Stimulated activated CD4-positive, alpha-beta T cell treated with anti-CD3 and anti-CD28 coated beads, Interleukin-15, amount 100 ng/mL, for 1 hour (primary cell): Measurements from ENCODE around the gene MTHFD1L.

ENCODE experiments used
- DNase-seq, 2 donors: peaks; one replicate each; pipeline ENCODE4 v3.0.0-alpha.2; 2020; ENCODE audit warnings: low read depth in 1 of 2, low spot score in 1 of 2

The MTHFD1L gene

GRCh38 chr6:150931405-150931804, 65.9 kb downstream of the MTHFD1L start:
- DNase-seq, result no peak

GRCh38 chr6:150932996-150933395, 67.5 kb downstream of the MTHFD1L start:
- DNase-seq, result no peak

GRCh38 chr6:150934380-150934779, 68.9 kb downstream of the MTHFD1L start:
- no peak for DNase-seq

GRCh38 chr6:150936021-150936555, 70.6 kb downstream of the MTHFD1L start:
- DNase-seq, result no peak

- no peak for DNase-seq
These were observed 71.8 kb downstream of the MTHFD1L start for GRCh38 chr6:150937132-150937906.

- no peak for DNase-seq
These were observed 73.9 kb downstream of the MTHFD1L start for GRCh38 chr6:150939399-150939798.

- DNase-seq, result no peak
These were observed 75.4 kb downstream of the MTHFD1L start for GRCh38 chr6:150940941-150941340.

GRCh38 chr6:150949526-150949925, 84.0 kb downstream of the MTHFD1L start:
- no peak for DNase-seq

- DNase-seq, result no peak
These were observed 88.3 kb downstream of the MTHFD1L start for GRCh38 chr6:150953851-150954250.

GRCh38 chr6:150959166-150959565, 93.7 kb downstream of the MTHFD1L start:
- DNase-seq, result no peak

GRCh38 chr6:150962436-150962835, 96.9 kb downstream of the MTHFD1L start:
- no peak for DNase-seq

- DNase-seq, result no peak
These were observed 99.3 kb downstream of the MTHFD1L start for GRCh38 chr6:150964765-150965164.

GRCh38 chr6:150966786-150967185, 101.3 kb downstream of the MTHFD1L start:
- no peak for DNase-seq

- no peak for DNase-seq
These were observed 101.9 kb downstream of the MTHFD1L start for GRCh38 chr6:150967381-150967780.

GRCh38 chr6:150967910-150968309, 102.4 kb downstream of the MTHFD1L start:
- DNase-seq, result no peak

- no peak for DNase-seq
These were observed 104.4 kb downstream of the MTHFD1L start for GRCh38 chr6:150969901-150970300.

GRCh38 chr6:150971219-150971618, 105.7 kb downstream of the MTHFD1L start:
- no peak for DNase-seq

- no peak for DNase-seq
These were observed 109.6 kb downstream of the MTHFD1L start for GRCh38 chr6:150975136-150975535.

- no peak for DNase-seq
These were observed 111.8 kb downstream of the MTHFD1L start for GRCh38 chr6:150977281-150977680.

- no peak for DNase-seq
These were observed 113.1 kb downstream of the MTHFD1L start for GRCh38 chr6:150978624-150979023.

- no peak for DNase-seq
These were observed 114.4 kb downstream of the MTHFD1L start for GRCh38 chr6:150979826-150980350.

- no peak for DNase-seq
These were observed 115.6 kb downstream of the MTHFD1L start for GRCh38 chr6:150981095-150981494.

- DNase-seq, result no peak
These were observed 116.2 kb downstream of the MTHFD1L start for GRCh38 chr6:150981669-150982068.
